Immature natural killer cell (primary cell): ENCODE measurements around the gene GGCX. TPM values are rescaled to one million over a fixed set of nuclear protein-coding genes. Genes with fewer than 3 reads are reported as not detected.
"Not testable (repeated sequence)": the region's sequence is repeated elsewhere in the genome, so short reads cannot be mapped to it uniquely, and the experiment has no call there.

Experiments
- DNase-seq, 3 donors: peaks; one replicate each; pipeline ENCODE4 v3.0.0; 2022; ENCODE audit warnings: mixed read lengths in 1 of 3
- H3K27ac Mint-ChIP-seq, 6 donors: one replicate each; pipeline ENCODE4 v1.8.0; 2020; ENCODE audit warnings: mixed read lengths in 6 of 6, mild to moderate bottlenecking in 5 of 6, inconsistent platforms in 4 of 6, moderate library complexity in 3 of 6
- H3K27me3 Mint-ChIP-seq, 3 donors: one replicate each; pipeline ENCODE4 v1.8.0; 2020 to 2021; ENCODE audit warnings: low read depth in 3 of 3, mild to moderate bottlenecking in 3 of 3, mixed read lengths in 3 of 3, moderate library complexity in 3 of 3, inconsistent platforms in 1 of 3
- H3K36me3 Mint-ChIP-seq, 3 donors: one replicate each; pipeline ENCODE4 v1.8.0; 2020; ENCODE audit warnings: mixed read lengths in 3 of 3, inconsistent platforms in 2 of 3, mild to moderate bottlenecking in 2 of 3
- H3K4me1 Mint-ChIP-seq, 2 donors: one replicate each; pipeline ENCODE4 v1.8.0; 2020; ENCODE audit warnings: inconsistent platforms in 2 of 2, mild to moderate bottlenecking in 2 of 2, mixed read lengths in 2 of 2, moderate library complexity in 1 of 2
- H3K4me3 Mint-ChIP-seq, 5 donors: one replicate each; pipeline ENCODE4 v1.8.0; 2020; ENCODE audit warnings: mild to moderate bottlenecking in 5 of 5, mixed read lengths in 5 of 5, inconsistent platforms in 3 of 5, moderate library complexity in 3 of 5
- H3K9me3 Mint-ChIP-seq, 6 donors: one replicate each; pipeline ENCODE4 v1.8.0; 2020; ENCODE audit warnings: mild to moderate bottlenecking in 6 of 6, mixed read lengths in 6 of 6, inconsistent platforms in 4 of 6, moderate library complexity in 3 of 6
- polyA plus RNA-seq, 3 donors: library from polyadenylated mRNA; unstranded; fragments of 300-500 nt; fragmentation: Illumina TruSeq; gene quantifications; one replicate each; pipeline ENCODE4 v1.2.3, GENCODE V29; 2021

The GGCX gene
- polyA plus RNA-seq, 3 donors from 2014 or later = 11.4 to 31.7 (median 21.0) TPM

DNA sequence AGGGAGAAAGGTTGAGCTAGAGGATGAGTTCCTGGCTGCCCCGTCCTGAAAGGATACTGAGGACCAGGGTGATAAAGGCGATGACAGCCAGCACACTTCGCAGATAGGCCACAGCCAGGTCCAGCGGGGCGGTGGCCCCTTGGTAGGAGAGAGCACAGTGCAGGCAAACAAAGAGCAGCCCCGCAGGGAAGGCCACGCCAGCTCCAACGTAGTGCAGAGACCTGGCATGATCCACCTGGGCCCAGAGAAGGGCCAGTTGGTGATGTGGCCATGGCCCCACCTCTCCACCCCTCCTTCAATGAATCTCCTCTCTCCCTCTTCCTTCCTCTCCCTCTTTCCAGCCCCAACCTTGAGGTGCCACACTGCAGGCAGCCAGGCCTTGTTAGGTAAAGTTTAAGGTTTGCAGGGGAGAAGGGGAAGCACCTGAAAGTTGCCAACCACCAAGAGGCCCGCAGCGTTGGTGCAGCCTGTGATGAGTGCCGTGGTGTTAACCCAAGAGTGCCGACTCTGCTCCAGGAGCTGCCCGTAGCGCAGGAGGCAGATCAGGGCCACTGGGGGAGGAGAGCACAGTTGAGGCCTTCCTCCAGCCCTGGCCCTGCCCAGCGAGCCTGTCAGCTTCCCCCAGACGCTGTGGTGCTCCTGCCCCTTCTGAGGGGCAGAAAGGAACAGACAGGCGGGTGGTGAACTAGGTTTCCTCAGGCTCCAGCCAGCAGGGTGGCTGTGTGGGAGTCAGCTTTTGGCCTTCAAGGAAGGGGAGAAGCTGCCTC lies 38.4 kb upstream of the GGCX start:
- Mint-ChIP-seq H3K27me3 (peaks cover 0 to 14% (median 9%) of the 10 kb centered on the region in 3 donors), H3K4me1 (peaks cover 46 to 48% of the 10 kb centered on the region in 2 donors), H3K9me3 (no peaks in the 10 kb centered on the region), H3K27ac (peak overlapping the region in 1 of 6 donors; percentile 29), H3K4me3 (no peak overlapping the region), H3K36me3 (no peaks in the 10 kb centered on the region)
- DNase-seq = no peak

DNA sequence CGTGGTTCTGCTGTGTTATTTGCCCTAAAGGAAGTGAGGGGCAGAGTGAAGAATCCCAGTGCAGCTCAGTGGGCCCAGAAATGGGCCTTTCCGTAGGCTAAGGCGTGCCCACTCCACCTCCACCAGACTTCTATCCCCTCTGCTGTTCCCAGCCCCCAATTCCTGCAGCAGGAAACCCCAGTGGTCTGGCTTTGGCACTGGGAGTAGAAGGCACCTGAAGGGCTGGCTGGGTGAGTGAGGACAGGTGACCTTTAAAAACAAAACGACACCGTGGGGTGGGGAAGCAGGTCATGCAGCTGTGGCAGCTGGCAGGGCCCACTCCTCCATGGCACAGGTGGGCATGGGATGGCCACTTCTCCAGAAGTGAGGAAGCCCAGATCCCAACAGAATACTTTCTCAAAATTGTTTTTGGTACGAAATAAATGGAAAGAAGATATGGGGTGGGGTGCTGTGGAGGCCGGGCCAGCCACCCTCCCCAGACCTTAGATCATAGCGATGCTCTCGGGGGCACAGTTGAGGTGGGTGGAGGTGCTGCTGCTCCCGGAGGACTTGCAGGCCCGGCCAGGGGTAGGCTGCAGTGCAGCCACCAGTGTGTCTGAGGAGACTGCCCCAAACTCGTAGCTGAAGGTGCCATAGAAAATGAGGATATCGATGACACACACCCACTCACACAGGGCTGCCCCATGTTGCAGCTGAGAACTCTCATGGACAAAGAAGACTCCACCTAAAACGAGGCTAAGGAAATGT lies 37.5 kb upstream of the GGCX start:
- DNase-seq = no peak
- Mint-ChIP-seq H3K4me3 (no peak overlapping the region), H3K4me1 (peaks cover 48 to 49% of the 10 kb centered on the region in 2 donors), H3K27ac (no peak overlapping the region), H3K27me3 (peaks cover 0 to 14% (median 7%) of the 10 kb centered on the region in 3 donors), H3K9me3 (no peaks in the 10 kb centered on the region), H3K36me3 (no peaks in the 10 kb centered on the region)

DNA sequence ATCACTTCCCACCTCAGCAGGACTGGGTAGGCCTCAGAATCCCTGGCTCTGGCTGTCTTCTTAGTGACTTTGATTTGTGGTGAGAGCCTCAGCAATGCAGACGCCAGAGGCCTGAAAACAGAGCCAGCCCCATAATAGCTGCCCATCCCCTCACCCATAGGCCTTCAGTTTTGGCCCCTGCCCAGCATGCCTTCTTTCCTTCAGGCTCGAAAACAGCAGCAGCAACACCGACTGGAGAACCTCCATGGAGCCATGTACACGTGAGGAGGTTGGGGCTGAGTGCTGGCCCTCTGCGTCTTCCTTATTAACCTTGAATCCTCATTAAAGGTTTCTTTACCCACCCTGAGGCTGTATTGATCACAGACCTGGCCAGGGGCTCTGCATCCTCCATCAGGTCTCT lies 35.9 kb upstream of the GGCX start:
- peaks cover 0 to 14% (median 4%) of the 10 kb centered on the region in 3 donors for H3K27me3 Mint-ChIP-seq
- peaks cover 37 to 40% of the 10 kb centered on the region in 2 donors for H3K4me1 Mint-ChIP-seq
- no peaks in the 10 kb centered on the region for H3K9me3 Mint-ChIP-seq
- H3K36me3 Mint-ChIP-seq = no peaks in the 10 kb centered on the region
- peak overlapping the region; percentile 57 to 98 (median 96) for H3K4me3 Mint-ChIP-seq
- H3K27ac Mint-ChIP-seq = peak overlapping the region in 1 of 6 donors; percentile 21
- no peak for DNase-seq

GRCh38 chr2:85596486-85597143 lies 35.3 kb upstream of the GGCX start:
- peaks cover 33 to 35% of the 10 kb centered on the region in 2 donors for H3K4me1 Mint-ChIP-seq
- DNase-seq = no peak
- peak overlapping the region in 5 of 6 donors; percentile 24 to 96 (median 91) for H3K27ac Mint-ChIP-seq
- H3K4me3 Mint-ChIP-seq = peak overlapping the region; percentile 95 to 99 (median 98)
- H3K9me3 Mint-ChIP-seq = no peaks in the 10 kb centered on the region
- H3K27me3 Mint-ChIP-seq = peaks cover 0 to 12% (median 4%) of the 10 kb centered on the region in 3 donors
- no peaks in the 10 kb centered on the region for H3K36me3 Mint-ChIP-seq

DNA sequence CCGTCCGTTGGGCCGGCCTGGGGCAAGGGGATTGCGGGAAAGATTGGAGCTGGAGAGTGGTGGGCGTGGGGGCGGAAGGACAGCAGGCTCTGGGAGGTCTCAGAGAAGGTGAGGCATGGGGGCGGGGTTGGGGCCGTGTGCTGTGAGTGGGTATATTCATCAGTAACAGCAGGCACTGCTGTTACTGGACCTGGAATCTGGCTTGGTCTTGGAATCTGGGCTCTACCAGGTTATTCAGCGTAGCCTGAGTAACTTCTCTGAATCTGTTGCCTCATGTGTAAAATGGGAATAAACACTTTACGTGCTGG lies 34.7 kb upstream of the GGCX start:
- Mint-ChIP-seq H3K9me3 (no peaks in the 10 kb centered on the region), H3K27ac (peak overlapping the region; percentile 91 to 97 (median 96)), H3K4me1 (peaks cover 32 to 33% of the 10 kb centered on the region in 2 donors), H3K27me3 (peaks cover 0 to 9% (median 4%) of the 10 kb centered on the region in 3 donors), H3K36me3 (no peaks in the 10 kb centered on the region), H3K4me3 (peak overlapping the region; percentile 95 to 99 (median 98))
- no peak for DNase-seq

DNA sequence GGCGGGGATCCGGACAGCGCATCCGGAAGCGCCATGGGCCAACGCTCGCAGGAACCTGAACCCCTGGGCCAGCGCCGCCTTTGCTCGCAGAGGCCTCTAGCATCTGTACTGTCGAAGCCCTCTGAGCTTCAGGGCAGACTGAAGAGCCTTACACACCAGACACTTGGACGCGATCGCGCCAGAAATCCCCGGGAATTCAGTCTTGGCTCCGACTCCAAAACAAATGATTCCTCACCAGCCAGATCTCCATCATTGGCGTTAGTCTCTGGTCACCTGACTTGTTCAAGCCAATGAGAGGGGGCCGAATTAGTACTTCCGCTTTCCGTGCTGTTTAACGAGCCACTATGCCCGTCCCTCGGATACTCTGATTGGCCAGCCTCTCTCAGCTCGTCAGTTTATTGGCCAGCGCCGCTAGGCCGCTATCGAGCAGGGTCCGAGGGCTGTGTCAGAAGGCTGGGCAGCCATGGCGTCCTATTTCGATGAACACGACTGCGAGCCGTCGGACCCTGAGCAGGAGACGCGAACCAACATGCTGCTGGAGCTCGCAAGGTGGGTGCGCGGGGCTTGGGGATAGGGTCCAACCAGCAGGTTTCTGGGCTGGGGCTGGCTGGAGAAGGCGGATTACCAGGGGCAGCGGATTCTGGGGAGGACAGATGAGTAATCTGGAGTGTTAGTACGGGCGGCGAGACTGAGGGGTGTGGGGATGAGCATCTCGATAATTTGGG lies 34.2 kb upstream of the GGCX start, which contains the start of gene RNF181:
TSS of gene RNF181 (plus strand) at position 445 of the 725 bp plus-strand sequence. CDS start at position 464, 19 bp downstream.
- H3K4me1 Mint-ChIP-seq = peaks cover 32 to 33% of the 10 kb centered on the region in 2 donors
- H3K9me3 Mint-ChIP-seq = no peaks in the 10 kb centered on the region
- no peaks in the 10 kb centered on the region for H3K36me3 Mint-ChIP-seq
- peak; percentile 89 to 91 (median 91) for DNase-seq
- H3K4me3 Mint-ChIP-seq = peak within 1 kb of the TSS; percentile 95 to 99 (median 98)
- peak within 1 kb of the TSS; percentile 91 to 97 (median 96) for H3K27ac Mint-ChIP-seq
- peaks cover 0 to 9% (median 4%) of the 10 kb centered on the region in 3 donors for H3K27me3 Mint-ChIP-seq

DNA sequence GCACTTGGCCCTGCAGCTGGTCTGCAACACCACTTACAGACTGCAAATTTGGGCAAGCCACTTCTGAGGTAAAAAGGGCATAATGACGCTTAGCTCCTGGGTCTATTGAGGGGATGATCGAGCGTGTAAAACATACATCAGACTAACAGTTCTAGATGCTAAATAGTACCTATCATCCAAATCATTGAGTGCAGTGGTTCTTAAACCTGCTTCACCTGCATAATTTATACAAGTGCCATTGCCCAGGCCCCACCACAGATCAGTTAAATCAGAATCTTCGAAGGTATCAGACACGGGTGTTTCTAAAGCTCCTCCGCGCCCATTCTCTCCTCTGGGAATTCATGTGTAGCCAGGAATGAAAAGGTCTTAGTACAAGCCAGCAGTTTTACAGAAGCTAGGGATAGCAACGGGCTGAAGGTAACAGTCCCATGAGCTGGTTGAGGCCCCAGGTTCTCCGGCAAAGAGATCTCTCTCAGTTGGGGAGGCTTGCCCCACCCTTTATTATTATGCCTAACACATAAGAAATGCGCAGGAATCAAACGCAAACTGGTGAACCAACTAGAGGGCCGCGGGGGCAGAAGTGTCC lies 33.5 kb upstream of the GGCX start:
- no peak for DNase-seq
- peaks cover 0 to 9% (median 4%) of the 10 kb centered on the region in 3 donors for H3K27me3 Mint-ChIP-seq
- H3K4me1 Mint-ChIP-seq = peaks cover 33 to 38% of the 10 kb centered on the region in 2 donors
- no peaks in the 10 kb centered on the region for H3K9me3 Mint-ChIP-seq
- H3K27ac Mint-ChIP-seq = peak overlapping the region; percentile 91 to 97 (median 96)
- peak overlapping the region; percentile 95 to 99 (median 98) for H3K4me3 Mint-ChIP-seq
- no peaks in the 10 kb centered on the region for H3K36me3 Mint-ChIP-seq

- Mint-ChIP-seq H3K36me3 (peaks cover 0 to 3% (median 0%) of the 10 kb centered on the region in 3 donors), H3K9me3 (no peaks in the 10 kb centered on the region), H3K27me3 (peaks cover 0 to 9% (median 4%) of the 10 kb centered on the region in 3 donors), H3K4me3 (peak overlapping the region in 3 of 5 donors; percentile 38 to 54 (median 39)), H3K4me1 (peaks cover 37 to 47% of the 10 kb centered on the region in 2 donors), H3K27ac (no peak overlapping the region)
- no peak for DNase-seq
These were observed 31.7 kb upstream of the GGCX start for GRCh38 chr2:85593023-85593422.

GRCh38 chr2:85592299-85592698 lies 31.0 kb upstream of the GGCX start:
- not testable (repeated sequence) for H3K27me3 Mint-ChIP-seq, DNase-seq, H3K36me3 Mint-ChIP-seq, H3K9me3 Mint-ChIP-seq
- Mint-ChIP-seq H3K27ac (peak overlapping the region in 1 of 6 donors; percentile 28), H3K4me3 (peak overlapping the region in 1 of 5 donors; percentile 27), H3K4me1 (peaks cover 41 to 54% of the 10 kb centered on the region in 2 donors)

DNA sequence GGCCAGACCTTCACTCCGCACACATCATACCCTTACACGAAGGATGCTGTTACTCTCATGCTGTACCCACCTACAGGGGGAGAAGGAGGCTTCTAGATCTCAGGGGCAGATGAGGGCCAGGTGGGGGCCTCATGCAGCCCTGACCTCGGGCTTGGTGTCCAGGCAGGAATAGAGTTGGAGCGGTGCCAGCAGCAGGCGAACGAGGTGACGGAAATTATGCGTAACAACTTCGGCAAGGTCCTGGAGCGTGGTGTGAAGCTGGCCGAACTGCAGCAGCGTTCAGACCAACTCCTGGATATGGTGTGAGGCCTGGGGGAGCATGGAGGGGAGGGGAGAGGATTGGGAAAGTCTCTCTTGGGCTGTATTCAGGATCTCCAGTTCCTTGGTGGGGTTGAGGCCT lies 30.3 kb upstream of the GGCX start:
- H3K4me1 Mint-ChIP-seq = peaks cover 35 to 51% of the 10 kb centered on the region in 2 donors
- H3K36me3 Mint-ChIP-seq = peaks cover 0 to 3% (median 0%) of the 10 kb centered on the region in 3 donors
- DNase-seq = no peak
- H3K27ac Mint-ChIP-seq = peak overlapping the region in 3 of 6 donors; percentile 33 to 38 (median 34)
- peaks cover 0 to 9% (median 4%) of the 10 kb centered on the region in 3 donors for H3K27me3 Mint-ChIP-seq
- H3K9me3 Mint-ChIP-seq = no peaks in the 10 kb centered on the region
- H3K4me3 Mint-ChIP-seq = no peak overlapping the region

DNA sequence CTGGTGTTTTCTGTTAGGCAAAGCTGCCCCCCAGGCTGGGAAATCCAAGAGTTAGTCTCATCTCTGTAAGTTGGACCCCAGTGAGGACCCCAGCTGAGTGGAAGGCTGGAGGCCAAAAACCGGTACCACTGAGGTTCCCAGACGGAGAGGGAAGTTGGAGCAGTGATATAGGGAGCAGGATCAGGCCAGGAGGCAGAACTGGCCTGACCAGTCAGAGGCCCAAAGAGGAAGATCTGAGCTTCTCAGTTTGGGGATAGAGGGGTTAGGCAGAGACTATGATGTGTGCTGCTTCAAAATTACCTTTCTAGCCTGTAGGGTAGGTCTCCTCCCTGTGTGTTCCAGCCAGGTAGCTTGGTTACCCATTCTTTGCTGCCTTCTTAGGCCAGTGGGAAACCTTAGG lies 29.7 kb upstream of the GGCX start:
- Mint-ChIP-seq H3K9me3 (no peaks in the 10 kb centered on the region), H3K27me3 (peaks cover 0 to 8% (median 4%) of the 10 kb centered on the region in 3 donors), H3K4me1 (peaks cover 33 to 51% of the 10 kb centered on the region in 2 donors), H3K36me3 (peaks cover 0 to 3% (median 0%) of the 10 kb centered on the region in 3 donors), H3K27ac (no peak overlapping the region), H3K4me3 (no peak overlapping the region)
- no peak for DNase-seq

DNA sequence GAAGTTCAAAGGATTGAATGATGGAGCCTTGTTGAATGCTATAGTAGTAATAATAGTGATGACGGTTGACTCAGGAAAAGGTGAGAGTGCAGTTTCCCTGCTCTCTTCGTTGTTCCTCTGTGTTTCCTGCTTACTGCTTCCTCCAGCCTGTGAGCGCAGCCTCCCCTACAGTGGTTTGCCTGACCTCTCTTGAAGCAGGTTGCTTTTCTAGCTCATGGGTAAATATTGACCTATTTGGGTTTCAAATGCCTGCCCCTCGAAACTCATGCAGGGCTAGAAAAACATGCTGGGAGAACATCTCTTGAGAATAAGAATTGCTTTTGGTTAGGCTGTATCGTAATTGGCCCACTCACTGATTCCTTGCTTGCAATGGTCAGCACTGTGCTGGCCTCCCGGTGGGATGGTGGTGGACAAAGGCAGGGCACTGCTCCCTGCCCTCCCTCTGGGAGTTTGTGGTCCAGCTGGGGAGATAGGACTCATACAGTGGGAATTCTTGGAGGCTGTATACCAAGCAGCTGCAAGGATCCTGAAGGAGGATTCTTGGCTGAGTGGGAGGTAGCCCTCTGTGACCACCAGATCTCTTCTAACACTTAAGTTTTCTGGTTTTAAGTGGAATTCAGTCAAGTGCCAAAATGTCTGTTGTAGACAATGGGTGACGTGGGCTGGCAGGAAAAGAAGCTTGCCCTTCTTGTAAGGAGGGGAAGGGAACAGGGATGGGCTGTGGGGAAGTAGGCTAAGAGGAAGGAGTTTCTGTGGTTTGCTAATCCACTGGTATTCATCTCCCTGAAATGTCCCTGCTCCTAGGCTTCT lies 28.9 kb upstream of the GGCX start:
- Mint-ChIP-seq H3K4me3 (no peak overlapping the region), H3K36me3 (peaks cover 0 to 3% (median 0%) of the 10 kb centered on the region in 3 donors), H3K9me3 (no peaks in the 10 kb centered on the region), H3K27me3 (peaks cover 0 to under 1% (median 0%) of the 10 kb centered on the region in 3 donors), H3K4me1 (peaks cover 33 to 52% of the 10 kb centered on the region in 2 donors), H3K27ac (no peak overlapping the region)
- DNase-seq = no peak
